OCI-LY3 (cell line): ENCODE measurements around the gene SLC8A2.
"Not testable (repeated sequence)": the region's sequence is repeated elsewhere in the genome, so short reads cannot be mapped to it uniquely, and the experiment has no call there.

Experiments used
- CTCF ChIP-seq: fragments of 200-600, 300-600 bp; sonication (generic); IDR thresholded peaks from 2 replicates; pipeline ENCODE4 v1.5.1; 2014; ENCODE audit warnings: antibody characterized with exemption, low read length, low read depth
- EZH2phosphoT487 ChIP-seq: fragments of 200-600 bp; shearing (Covaris generic); IDR thresholded peaks from 2 replicates; pipeline ENCODE4 v1.6.1; 2018; ENCODE audit warnings: antibody characterized with exemption, mixed run types, low read depth

- TF ChIP-seq CTCF, EZH2phosphoT487: not testable (repeated sequence)
Observed at GRCh38 chr19:47386582-47386981, 85.1 kb downstream of the SLC8A2 start.
